GM10248 (cell line): ENCODE data around the gene SH3GL2.

Source experiments
- CTCF ChIA-PET: fragments of 300-600 bp; sonication (Branson Sonifier 250); formaldehyde crosslinking; extraction: SDS; loops from one replicate; lab custom pipeline; 2021; ENCODE audit warnings: antibody characterized with exemption; lab: Yijun Ruan, JAX
- POLR2A ChIA-PET: fragments of 350-650 bp; sonication (Branson Sonifier 250); formaldehyde crosslinking; extraction: SDS; loops from one replicate; lab custom pipeline; 2020; ENCODE audit warnings: antibody characterized with exemption; lab: Yijun Ruan, JAX
- DNase-seq: peaks from one replicate; pipeline ENCODE4 v3.0.0; 2012; ENCODE audit errors: extremely low spot score
- TF ChIP-seq, protein P1 (sequence below): IDR thresholded peaks from 2 replicates; pipeline ENCODE4 v1.5.1; 2012; ENCODE audit warnings: mild to moderate bottlenecking, low read depth; ENCODE audit errors: extremely low read depth, missing control alignments, control extremely low read depth

Gene SH3GL2

DNA sequence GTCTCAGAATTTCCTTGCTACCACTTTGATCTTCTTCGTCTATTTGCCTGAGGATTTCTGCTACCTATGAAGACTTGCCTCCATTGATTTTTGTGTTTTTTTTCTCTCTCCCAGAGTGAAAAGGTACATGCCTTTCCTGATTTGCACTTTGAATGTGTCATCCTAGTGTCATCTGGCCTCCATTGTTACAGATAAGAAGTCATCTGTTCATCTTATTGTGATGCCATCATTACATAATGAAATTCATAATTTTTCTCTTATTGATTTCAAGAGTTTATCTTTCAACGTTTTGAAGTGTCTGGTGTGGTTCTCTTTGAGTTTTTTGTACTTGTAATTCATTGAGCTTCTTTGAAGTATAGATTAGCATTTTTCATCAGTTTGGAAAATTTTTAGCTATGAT, 144.8 kb downstream of the SH3GL2 start:
- TF ChIP-seq, protein P1, sequence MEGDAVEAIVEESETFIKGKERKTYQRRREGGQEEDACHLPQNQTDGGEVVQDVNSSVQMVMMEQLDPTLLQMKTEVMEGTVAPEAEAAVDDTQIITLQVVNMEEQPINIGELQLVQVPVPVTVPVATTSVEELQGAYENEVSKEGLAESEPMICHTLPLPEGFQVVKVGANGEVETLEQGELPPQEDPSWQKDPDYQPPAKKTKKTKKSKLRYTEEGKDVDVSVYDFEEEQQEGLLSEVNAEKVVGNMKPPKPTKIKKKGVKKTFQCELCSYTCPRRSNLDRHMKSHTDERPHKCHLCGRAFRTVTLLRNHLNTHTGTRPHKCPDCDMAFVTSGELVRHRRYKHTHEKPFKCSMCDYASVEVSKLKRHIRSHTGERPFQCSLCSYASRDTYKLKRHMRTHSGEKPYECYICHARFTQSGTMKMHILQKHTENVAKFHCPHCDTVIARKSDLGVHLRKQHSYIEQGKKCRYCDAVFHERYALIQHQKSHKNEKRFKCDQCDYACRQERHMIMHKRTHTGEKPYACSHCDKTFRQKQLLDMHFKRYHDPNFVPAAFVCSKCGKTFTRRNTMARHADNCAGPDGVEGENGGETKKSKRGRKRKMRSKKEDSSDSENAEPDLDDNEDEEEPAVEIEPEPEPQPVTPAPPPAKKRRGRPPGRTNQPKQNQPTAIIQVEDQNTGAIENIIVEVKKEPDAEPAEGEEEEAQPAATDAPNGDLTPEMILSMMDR, result no peak
- CTCF ChIA-PET, result no interaction called here
- POLR2A ChIA-PET, result no interaction called here
- no peak for DNase-seq

DNA sequence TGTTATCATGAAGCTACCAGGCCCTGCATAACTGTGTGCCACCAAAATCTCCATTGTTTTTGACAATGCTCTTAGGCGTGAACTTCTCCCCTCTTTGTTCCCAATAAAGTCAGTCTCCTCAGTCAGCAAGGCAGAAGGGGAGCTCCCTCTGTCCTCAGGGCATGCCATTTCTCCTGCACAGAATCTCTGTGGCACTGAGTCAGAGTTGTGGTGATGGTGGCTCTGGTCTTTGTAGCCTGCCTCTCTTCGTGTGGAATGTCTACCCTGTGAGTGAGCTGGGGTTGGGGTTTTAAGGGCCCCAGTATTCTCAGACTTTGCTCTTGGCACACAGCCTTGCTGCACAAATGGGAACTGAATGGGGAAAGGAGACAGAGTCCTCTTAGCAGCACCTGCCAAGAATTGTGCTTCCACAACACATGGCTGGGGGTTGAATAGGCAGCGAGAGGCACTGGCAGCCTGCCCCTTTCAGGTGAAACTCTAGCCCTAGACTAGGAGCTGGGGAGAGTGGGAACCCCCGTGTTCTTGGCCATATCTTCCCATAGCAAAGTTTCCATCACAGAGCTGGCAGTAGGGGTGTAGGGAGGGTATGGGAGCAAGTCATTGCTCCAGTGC, 146.6 kb downstream of the SH3GL2 start:
- ChIA-PET POLR2A (no interaction called here), CTCF (interaction anchor here (0.7 to 1.9 kb wide), 3 partner anchors 10 to 55 kb away, joined by 3 to 4 read pairs (median 3); no protein-coding TSS in a partner anchor)
- no peak for DNase-seq
- TF ChIP-seq, protein P1, result no peak

DNA sequence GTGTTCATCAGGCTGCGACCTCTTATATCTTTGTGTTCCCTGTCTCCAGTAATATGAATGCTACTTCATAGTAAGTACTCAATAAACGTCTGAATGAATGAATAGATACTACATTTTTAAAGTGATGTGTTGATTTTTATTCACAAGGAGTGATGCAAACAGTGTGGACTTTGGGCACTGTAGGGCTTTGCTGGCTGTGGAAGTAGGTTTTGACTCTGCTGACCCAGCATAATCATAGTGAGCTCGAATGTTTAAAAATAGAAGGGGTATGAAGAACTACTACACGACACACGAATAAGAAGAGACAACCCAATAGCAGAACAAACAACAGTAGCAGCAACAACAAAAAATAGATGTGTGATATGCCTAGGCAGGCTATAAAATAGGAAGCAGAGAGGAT, 147.4 kb downstream of the SH3GL2 start:
- CTCF ChIA-PET, result interaction anchor here (0.7 to 1.9 kb wide), 2 partner anchors 11 to 56 kb away, joined by 3 to 4 read pairs; no protein-coding TSS in a partner anchor
- DNase-seq, result no peak
- POLR2A ChIA-PET, result no interaction called here
- TF ChIP-seq, protein P1, result no peak

DNA sequence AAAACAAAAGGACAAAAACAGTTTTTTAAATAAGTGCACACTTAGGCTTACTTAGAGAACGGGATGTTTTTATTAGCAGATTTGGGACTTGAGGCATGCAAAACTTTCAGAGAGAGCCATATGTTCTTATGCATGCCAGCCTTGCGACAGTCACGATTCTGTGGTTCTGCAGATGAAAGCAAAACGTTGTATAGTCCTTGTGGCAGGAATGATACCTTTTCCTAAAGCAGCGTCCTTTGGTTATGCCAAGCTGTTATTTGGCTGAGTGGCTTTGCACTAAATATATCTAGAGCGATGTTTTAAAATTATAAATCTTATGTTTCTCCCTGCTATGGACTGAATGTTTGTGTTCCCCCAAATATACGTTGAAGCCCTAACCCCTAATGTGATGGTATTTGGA, 152.0 kb downstream of the SH3GL2 start:
- no peak for DNase-seq
- CTCF ChIA-PET, result no interaction called here
- POLR2A ChIA-PET, result no interaction called here
- TF ChIP-seq, protein P1, result no peak

DNA sequence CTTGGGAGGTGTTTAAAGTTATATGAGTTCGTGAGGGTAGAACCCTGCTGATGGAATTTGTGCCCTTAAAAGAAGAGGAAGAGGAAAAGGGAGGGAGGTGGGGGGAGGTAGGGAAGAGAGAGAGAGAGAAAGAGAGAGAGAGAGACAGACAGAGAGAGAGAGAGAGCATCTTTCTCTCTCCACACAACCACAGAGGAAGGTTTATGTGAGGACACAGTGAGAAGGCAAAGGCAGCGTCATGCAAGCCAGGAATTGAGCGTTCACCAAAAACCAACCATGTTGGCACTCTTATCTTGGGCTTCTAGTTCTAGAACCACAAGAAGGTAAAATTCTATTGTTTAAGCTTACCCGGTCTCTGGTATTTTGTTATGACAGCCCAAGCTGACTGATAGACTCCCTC, 152.4 kb downstream of the SH3GL2 start:
- POLR2A ChIA-PET, result no interaction called here
- no peak for DNase-seq
- TF ChIP-seq, protein P1, result no peak
- CTCF ChIA-PET, result no interaction called here

DNA sequence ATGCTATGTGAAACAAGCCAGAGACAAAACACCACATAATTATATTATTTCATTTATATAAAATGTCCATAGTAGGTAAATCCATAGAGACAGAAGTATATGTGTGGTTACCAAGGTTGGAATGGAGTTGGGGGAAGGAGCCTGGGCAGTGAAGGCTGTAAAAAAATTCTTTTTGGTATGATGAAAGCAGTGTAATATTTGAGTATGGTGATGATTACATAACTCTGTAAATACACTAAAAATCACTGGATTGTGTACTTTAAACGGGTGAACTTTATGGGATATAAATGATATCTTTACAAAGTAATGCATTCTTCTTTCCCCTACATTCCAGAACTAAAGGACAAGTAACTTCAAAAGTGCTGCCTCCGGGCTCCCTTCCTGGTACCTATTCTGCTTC, 155.8 kb downstream of the SH3GL2 start:
- ChIA-PET POLR2A (no interaction called here), CTCF (no interaction called here)
- no peak for DNase-seq
- TF ChIP-seq, protein P1, result no peak
